SK-N-SH treated with all-trans-retinoic acid at 6 μM for 48 hours (cell line): ENCODE data around the gene FXYD6.

Source experiments
- ATAC-seq: fragments of 200-7000 bp; cut with Tn5 transposase; 3 replicates; pipeline ENCODE4 v1.9.1; 2020; ENCODE audit warnings: mild to moderate bottlenecking, moderate library complexity
- ARNTL ChIP-seq: fragments of 450-650 bp; formaldehyde crosslinking; IDR thresholded peaks from 2 replicates; pipeline ENCODE4 v1.5.0; 2020; ENCODE audit warnings: low read depth, mild to moderate bottlenecking, moderate library complexity, borderline replicate concordance
- BACH2 ChIP-seq: fragments of 250-450 bp; sonication (Bioruptor Pico); IDR thresholded peaks from 2 replicates; pipeline ENCODE4 v1.9.0; 2021; ENCODE audit warnings: mild to moderate bottlenecking, borderline replicate concordance
- CREB5 ChIP-seq: fragments of 250-450 bp; sonication (Bioruptor Pico); IDR thresholded peaks from 2 replicates; pipeline ENCODE4 v1.5.1; 2020; ENCODE audit warnings: low read depth, mild to moderate bottlenecking, moderate library complexity
- CSDC2 ChIP-seq: fragments of 250-450 bp; sonication (Bioruptor Pico); IDR thresholded peaks from 2 replicates; pipeline ENCODE4 v1.5.0; 2020; ENCODE audit warnings: mild to moderate bottlenecking, moderate library complexity
- CSRNP3 ChIP-seq: fragments of 250-450 bp; sonication (Bioruptor Pico); IDR thresholded peaks from 2 replicates; pipeline ENCODE4 v1.5.1; 2021; ENCODE audit warnings: mild to moderate bottlenecking, moderate library complexity
- ESRRG ChIP-seq: fragments of 250-450 bp; sonication (Bioruptor Pico); IDR thresholded peaks from 2 replicates; pipeline ENCODE4 v1.6.1; 2021; ENCODE audit warnings: mild to moderate bottlenecking
- GLIS3 ChIP-seq: fragments of 250-450 bp; sonication (Bioruptor Pico); IDR thresholded peaks from 2 replicates; pipeline ENCODE4 v1.5.0; 2020; ENCODE audit warnings: mild to moderate bottlenecking, moderate library complexity
- ISL1 ChIP-seq: fragments of 250-450 bp; sonication (Bioruptor Pico); IDR thresholded peaks from 2 replicates; pipeline ENCODE4 v2.1.2; 2022; ENCODE audit warnings: mild to moderate bottlenecking, moderate library complexity
- OSR1 ChIP-seq: fragments of 250-450 bp; sonication (Bioruptor Pico); IDR thresholded peaks from 2 replicates; pipeline ENCODE4 v1.8.0; 2022; ENCODE audit warnings: moderate library complexity, mild to moderate bottlenecking, inconsistent platforms
- PATZ1 ChIP-seq: fragments of 250-450 bp; sonication (Bioruptor Pico); IDR thresholded peaks from 2 replicates; pipeline ENCODE4 v1.8.0; 2020; ENCODE audit warnings: mild to moderate bottlenecking, moderate library complexity, borderline replicate concordance
- PPARA ChIP-seq: fragments of 250-450 bp; sonication (Bioruptor Pico); IDR thresholded peaks from 2 replicates; pipeline ENCODE4 v1.5.0; 2020; ENCODE audit warnings: mild to moderate bottlenecking, borderline replicate concordance
- SNAI2 ChIP-seq: fragments of 250-450 bp; sonication (Bioruptor Pico); IDR thresholded peaks from 2 replicates; pipeline ENCODE4 v1.5.0; 2020; ENCODE audit warnings: mild to moderate bottlenecking, moderate library complexity
- TCF4 ChIP-seq: fragments of 250-450 bp; sonication (Bioruptor Pico); IDR thresholded peaks from 2 replicates; pipeline ENCODE4 v1.8.0; 2021; ENCODE audit warnings: mild to moderate bottlenecking, moderate library complexity, borderline replicate concordance
- TOX ChIP-seq: fragments of 250-450 bp; sonication (Bioruptor Pico); IDR thresholded peaks from 2 replicates; pipeline ENCODE4 v1.8.0; 2021; ENCODE audit warnings: mild to moderate bottlenecking, moderate library complexity, borderline replicate concordance
- TSHZ2 ChIP-seq: fragments of 250-450 bp; sonication (Bioruptor Pico); IDR thresholded peaks from 2 replicates; pipeline ENCODE4 v1.5.0; 2020; ENCODE audit warnings: mild to moderate bottlenecking, moderate library complexity
- ZNF565 ChIP-seq: fragments of 450-650 bp; formaldehyde crosslinking; conservative IDR thresholded peaks from 2 replicates; pipeline ENCODE4 v1.5.0; 2020; ENCODE audit warnings: low read depth, mild to moderate bottlenecking, moderate library complexity
- ZNF70 ChIP-seq: fragments of 450-650 bp; formaldehyde crosslinking; IDR thresholded peaks from 2 replicates; pipeline ENCODE4 v1.5.0; 2020; ENCODE audit warnings: mild to moderate bottlenecking, moderate library complexity
- ZNF8 ChIP-seq: fragments of 450-650 bp; formaldehyde crosslinking; IDR thresholded peaks from 2 replicates; pipeline ENCODE4 v1.5.0; 2020; ENCODE audit warnings: mild to moderate bottlenecking, moderate library complexity
- TF ChIP-seq, protein P1 (sequence below): fragments of 250-450 bp; sonication (Bioruptor Pico); IDR thresholded peaks from 2 replicates; pipeline ENCODE4 v1.8.0; 2021; ENCODE audit warnings: low read depth, mild to moderate bottlenecking, moderate library complexity, borderline replicate concordance

The FXYD6 gene

GRCh38 chr11:117861151-117862018 lies 15.1 kb downstream of the FXYD6 start:
- TF ChIP-seq PATZ1 (CRISPR knock-in tag), result no peak
- no peak for TF ChIP-seq CSRNP3 (CRISPR knock-in tag)
- no peak for TF ChIP-seq ZNF8 (CRISPR knock-in tag)
- no peak for TF ChIP-seq ESRRG (CRISPR knock-in tag)
- TF ChIP-seq TSHZ2 (CRISPR knock-in tag), result no peak
- no peak for TF ChIP-seq TCF4 (CRISPR knock-in tag)
- peak; percentile 93 for TF ChIP-seq ZNF70
- peak; percentile 59 for ATAC-seq

GRCh38 chr11:117860139-117860538 lies 16.3 kb downstream of the FXYD6 start:
- TF ChIP-seq ZNF565 (no peak), ARNTL (CRISPR knock-in tag) (no peak), OSR1 (CRISPR knock-in tag) (no peak), ZNF8 (CRISPR knock-in tag) (no peak), CSDC2 (CRISPR knock-in tag) (no peak), TCF4 (CRISPR knock-in tag) (no peak), BACH2 (CRISPR knock-in tag) (no peak)
- ATAC-seq, result no peak

DNA sequence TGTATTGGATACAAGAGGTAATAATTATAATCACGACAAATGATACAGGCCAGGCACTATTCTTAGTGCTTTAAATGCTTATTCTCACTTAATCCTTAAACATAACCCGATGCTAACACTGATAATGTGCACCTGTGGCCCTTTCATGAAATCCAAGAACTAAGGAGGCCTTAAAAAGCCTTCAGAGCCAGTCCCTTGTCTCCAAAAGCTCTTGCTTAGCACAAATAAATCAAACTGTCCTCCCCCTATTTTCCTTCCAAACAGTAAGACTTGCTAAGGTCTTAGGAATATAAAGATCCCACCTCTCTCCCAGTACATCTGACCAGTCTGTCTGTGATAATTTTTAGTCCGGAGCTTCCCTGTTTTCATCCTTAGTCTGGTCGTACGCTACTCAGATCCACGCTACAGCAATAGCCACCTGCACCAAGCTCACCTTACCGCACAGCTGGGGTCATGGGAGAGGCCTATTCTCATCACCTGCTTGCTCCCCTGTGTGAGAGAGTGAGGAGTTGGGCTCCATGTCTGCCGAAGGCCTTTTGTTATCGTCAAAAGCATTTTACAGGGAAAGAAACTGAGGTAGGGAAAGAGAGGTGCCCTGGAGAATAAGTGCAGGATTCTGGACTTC lies 16.9 kb downstream of the FXYD6 start:
- no peak for ATAC-seq
- TF ChIP-seq TOX (no peak), PPARA (CRISPR knock-in tag) (no peak)

DNA sequence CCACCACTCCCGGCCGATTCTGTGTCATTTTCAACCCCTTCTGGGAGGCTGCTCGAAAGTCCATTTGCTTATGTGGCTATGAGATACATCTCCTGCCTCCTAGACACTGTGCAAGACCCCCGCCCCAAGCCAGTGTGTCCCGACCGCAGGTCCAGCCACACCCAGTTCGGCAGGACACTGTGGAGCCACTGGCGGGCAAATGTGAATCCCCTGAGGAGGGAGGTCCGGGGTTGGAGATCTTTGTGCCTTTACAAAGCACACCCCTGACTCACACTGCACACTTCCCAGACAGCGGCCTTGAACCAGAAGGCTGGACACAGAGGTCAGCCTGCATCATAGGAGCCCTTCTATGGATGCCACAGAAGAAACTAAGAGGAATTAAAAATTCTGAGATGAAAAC lies 17.4 kb downstream of the FXYD6 start:
- ATAC-seq, result no peak
- TF ChIP-seq OSR1 (CRISPR knock-in tag), result no peak

DNA sequence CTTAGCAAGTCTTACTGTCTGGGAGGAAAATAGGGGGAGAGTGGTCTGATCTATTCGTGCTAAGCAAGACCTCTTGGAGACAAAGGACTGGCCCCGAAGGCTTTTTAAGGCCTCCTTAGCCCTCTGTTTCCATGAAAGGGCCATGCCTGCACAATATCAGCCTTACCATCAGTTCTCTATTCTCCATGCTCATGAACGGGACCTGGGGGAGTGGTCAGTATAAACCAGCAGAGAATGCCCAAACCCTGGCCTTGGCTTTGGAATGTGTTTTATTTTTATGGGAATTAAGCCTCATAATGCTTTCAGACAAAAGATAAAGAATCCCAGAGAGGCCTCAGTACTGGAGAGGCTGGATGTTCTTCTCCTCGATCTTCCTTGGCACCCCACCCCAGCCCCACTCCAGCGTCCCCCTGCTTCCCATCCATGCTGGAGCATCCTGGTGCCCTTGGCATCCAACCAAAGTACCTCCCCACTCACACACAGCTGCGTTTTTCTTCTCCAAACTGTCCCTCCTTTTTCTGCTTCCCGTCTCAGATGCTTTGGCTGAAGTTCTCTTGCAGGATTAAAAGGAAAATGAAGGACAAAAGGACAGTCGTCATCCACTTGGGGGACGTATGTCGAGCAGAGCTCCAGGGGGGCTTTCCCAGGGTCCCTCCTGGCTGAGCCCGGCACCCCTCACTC lies 18.6 kb downstream of the FXYD6 start:
- TF ChIP-seq BACH2 (CRISPR knock-in tag) (no peak), GLIS3 (no peak), CSDC2 (CRISPR knock-in tag) (no peak), CREB5 (CRISPR knock-in tag) (no peak), OSR1 (CRISPR knock-in tag) (no peak), ISL1 (CRISPR knock-in tag) (no peak), ESRRG (CRISPR knock-in tag) (no peak), SNAI2 (no peak), ZNF8 (CRISPR knock-in tag) (no peak), ARNTL (CRISPR knock-in tag) (no peak)
- TF ChIP-seq, protein P1, sequence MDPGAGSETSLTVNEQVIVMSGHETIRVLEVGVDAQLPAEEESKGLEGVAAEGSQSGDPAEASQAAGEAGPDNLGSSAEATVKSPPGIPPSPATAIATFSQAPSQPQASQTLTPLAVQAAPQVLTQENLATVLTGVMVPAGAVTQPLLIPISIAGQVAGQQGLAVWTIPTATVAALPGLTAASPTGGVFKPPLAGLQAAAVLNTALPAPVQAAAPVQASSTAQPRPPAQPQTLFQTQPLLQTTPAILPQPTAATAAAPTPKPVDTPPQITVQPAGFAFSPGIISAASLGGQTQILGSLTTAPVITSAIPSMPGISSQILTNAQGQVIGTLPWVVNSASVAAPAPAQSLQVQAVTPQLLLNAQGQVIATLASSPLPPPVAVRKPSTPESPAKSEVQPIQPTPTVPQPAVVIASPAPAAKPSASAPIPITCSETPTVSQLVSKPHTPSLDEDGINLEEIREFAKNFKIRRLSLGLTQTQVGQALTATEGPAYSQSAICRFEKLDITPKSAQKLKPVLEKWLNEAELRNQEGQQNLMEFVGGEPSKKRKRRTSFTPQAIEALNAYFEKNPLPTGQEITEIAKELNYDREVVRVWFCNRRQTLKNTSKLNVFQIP (CRISPR knock-in tag), result no peak
- ATAC-seq, result no peak
